CD4-positive, alpha-beta T cell treated with Interferon gamma for 1 hour (primary cell): ENCODE results near the gene FBXL16.

Experiments used
- DNase-seq: peaks from one replicate; pipeline ENCODE4 v3.0.0-alpha.2; 2020

The FBXL16 gene

GRCh38 chr16:721765-722540 is 16.4 kb upstream of the FBXL16 start:
- DNase-seq = no peak

- peak; percentile 84 for DNase-seq
Measured at GRCh38 chr16:720990-721764, 15.6 kb upstream of the FBXL16 start, which contains the start of gene ANTKMT. Gene ANTKMT (plus strand): TSS chr16:721146. CDS start chr16:721275, 129 bp downstream.

GRCh38 chr16:720447-720989 is 14.9 kb upstream of the FBXL16 start:
- DNase-seq = no peak

GRCh38 chr16:719815-720446 is 14.3 kb upstream of the FBXL16 start:
- DNase-seq = no peak

- DNase-seq = no peak
Measured at GRCh38 chr16:718922-719321, 13.3 kb upstream of the FBXL16 start.

GRCh38 chr16:718389-718788 is 12.8 kb upstream of the FBXL16 start:
- no peak for DNase-seq

- no peak for DNase-seq
Measured at GRCh38 chr16:717450-718245, 12.0 kb upstream of the FBXL16 start.

GRCh38 chr16:716768-717325 is 11.2 kb upstream of the FBXL16 start:
- no peak for DNase-seq

GRCh38 chr16:716200-716568 is 10.6 kb upstream of the FBXL16 start:
- no peak for DNase-seq

GRCh38 chr16:715477-716199 is 10.0 kb upstream of the FBXL16 start:
- no peak for DNase-seq

GRCh38 chr16:714558-715476 is 9.2 kb upstream of the FBXL16 start, which contains the start of gene METRN:
Gene METRN (plus strand): TSS chr16:715118. CDS start chr16:715290, 172 bp downstream.
- DNase-seq = peak; percentile 84

- DNase-seq = no peak
Measured at GRCh38 chr16:714079-714478, 8.5 kb upstream of the FBXL16 start.

GRCh38 chr16:712740-713250 is 7.2 kb upstream of the FBXL16 start:
- peak; percentile 31 for DNase-seq

- DNase-seq = peak; percentile 75
Measured at GRCh38 chr16:711548-712320, 6.1 kb upstream of the FBXL16 start.

GRCh38 chr16:711084-711483 is 5.5 kb upstream of the FBXL16 start:
- DNase-seq = no peak

- no peak for DNase-seq
Measured at GRCh38 chr16:710500-711075, 5.0 kb upstream of the FBXL16 start.

GRCh38 chr16:709566-710499 is 4.2 kb upstream of the FBXL16 start:
- DNase-seq = no peak

- DNase-seq = no peak
Measured at GRCh38 chr16:708959-709358, 3.4 kb upstream of the FBXL16 start.
